PC-9 (cell line): Measurements from ENCODE around the gene CACNB3. TPM values are rescaled to one million over a fixed set of nuclear protein-coding genes. Genes with fewer than 3 reads are reported as not detected.
"Not testable (repeated sequence)": the region's sequence is repeated elsewhere in the genome, so short reads cannot be mapped to it uniquely, and the experiment has no call there.

Experiments used
- BruUV-seq: library from RNA; stranded (reverse); fragments of 400-500 nt; replicated peaks from 2 replicates; lab custom pipeline; 2021; lab: Mats Ljungman, UMichigan
- CTCF ChIA-PET: fragments of 300-600 bp; sonication (Branson Sonifier 250); formaldehyde crosslinking; loops from one replicate; lab custom pipeline; 2022; ENCODE audit warnings: antibody characterized with exemption; lab: Charles Lee
- POLR2A ChIA-PET: fragments of 300-600 bp; sonication (Branson Sonifier 250); formaldehyde crosslinking; loops from one replicate; lab custom pipeline; 2022; ENCODE audit warnings: antibody characterized with exemption; ENCODE audit not compliant: unreplicated experiment; lab: Charles Lee
- DNase-seq, 2 experiments: peaks; one replicate each; pipeline versions ENCODE4 v3.0.0 to v3.0.0-alpha.2; 2015 to 2022; ENCODE audit warnings: mixed read lengths in 1 of 2
- H2AFZ ChIP-seq: fragments of 200-600 bp; sonication (generic); 2 replicates; pipeline ENCODE4 v1.8.1; 2017; ENCODE audit warnings: antibody characterized with exemption
- H3F3A ChIP-seq: fragments of 200-600 bp; sonication (generic); 2 replicates; pipeline ENCODE4 v1.8.1; 2017; ENCODE audit warnings: antibody characterized with exemption, mild to moderate bottlenecking, low read depth; ENCODE audit not compliant: insufficient read depth
- H3K27ac ChIP-seq: fragments of 200-600 bp; sonication (generic); 2 replicates; pipeline ENCODE4 v1.6.1; 2016; ENCODE audit warnings: mixed run types
- H3K27me3 ChIP-seq: fragments of 200-600 bp; sonication (generic); 2 replicates; pipeline ENCODE4 v1.6.1; 2016; ENCODE audit warnings: low read depth, mixed run types; ENCODE audit not compliant: insufficient read depth
- H3K36me3 ChIP-seq: fragments of 200-600 bp; sonication (generic); 2 replicates; pipeline ENCODE4 v1.6.1; 2016; ENCODE audit warnings: low read depth, mixed run types
- H3K4me1 ChIP-seq: fragments of 200-600 bp; sonication (generic); replicated peaks from 2 replicates; pipeline ENCODE4 v1.6.1; 2016; ENCODE audit warnings: mixed run types; ENCODE audit not compliant: insufficient read depth
- H3K4me2 ChIP-seq: fragments of 200-600 bp; sonication (generic); 2 replicates; pipeline ENCODE4 v1.6.1; 2017; ENCODE audit warnings: mixed run types
- H3K4me3 ChIP-seq: fragments of 200-600 bp; sonication (generic); 2 replicates; pipeline ENCODE4 v1.6.1; 2016; ENCODE audit warnings: mixed run types
- H3K79me2 ChIP-seq: fragments of 200-600 bp; sonication (generic); 2 replicates; pipeline ENCODE4 v1.6.1; 2017; ENCODE audit warnings: low read depth, mixed run types
- H3K9me2 ChIP-seq: fragments of 200-600 bp; sonication (generic); 2 replicates; pipeline ENCODE4 v1.8.1; 2017; ENCODE audit warnings: mild to moderate bottlenecking; ENCODE audit not compliant: insufficient read depth
- H3K9me3 ChIP-seq: fragments of 200-600 bp; sonication (generic); 2 replicates; pipeline ENCODE4 v1.8.1; 2016; ENCODE audit warnings: low read depth; ENCODE audit not compliant: insufficient read depth
- H4K20me1 ChIP-seq: fragments of 200-600 bp; sonication (generic); 2 replicates; pipeline ENCODE4 v1.8.1; 2017; ENCODE audit not compliant: insufficient read depth
- CTCF ChIP-seq: fragments of 200-600 bp; sonication (generic); conservative IDR thresholded peaks from 2 replicates; pipeline ENCODE4 v1.6.1; 2017; ENCODE audit warnings: mixed run types, antibody characterized with exemption, mild to moderate bottlenecking, moderate library complexity
- EZH2 ChIP-seq: fragments of 200-600 bp; sonication (generic); IDR thresholded peaks from 2 replicates; pipeline ENCODE4 v1.8.0; 2017; ENCODE audit warnings: antibody characterized with exemption, low read depth
- intact Hi-C: fragments of 100-400 bp; cut with micrococcal nuclease; formaldehyde crosslinking; loops from one replicate; pipeline ENCODE4 v1.10.0; 2022; ENCODE audit not compliant: unreplicated experiment
- total RNA-seq: library from RNA; stranded (reverse); gene quantifications from 2 replicates; pipeline ENCODE4 v1.2.3, GENCODE V29; 2021

CACNB3 gene
- total RNA-seq, 1 experiment from 2014 or later, result 35.4 TPM

DNA sequence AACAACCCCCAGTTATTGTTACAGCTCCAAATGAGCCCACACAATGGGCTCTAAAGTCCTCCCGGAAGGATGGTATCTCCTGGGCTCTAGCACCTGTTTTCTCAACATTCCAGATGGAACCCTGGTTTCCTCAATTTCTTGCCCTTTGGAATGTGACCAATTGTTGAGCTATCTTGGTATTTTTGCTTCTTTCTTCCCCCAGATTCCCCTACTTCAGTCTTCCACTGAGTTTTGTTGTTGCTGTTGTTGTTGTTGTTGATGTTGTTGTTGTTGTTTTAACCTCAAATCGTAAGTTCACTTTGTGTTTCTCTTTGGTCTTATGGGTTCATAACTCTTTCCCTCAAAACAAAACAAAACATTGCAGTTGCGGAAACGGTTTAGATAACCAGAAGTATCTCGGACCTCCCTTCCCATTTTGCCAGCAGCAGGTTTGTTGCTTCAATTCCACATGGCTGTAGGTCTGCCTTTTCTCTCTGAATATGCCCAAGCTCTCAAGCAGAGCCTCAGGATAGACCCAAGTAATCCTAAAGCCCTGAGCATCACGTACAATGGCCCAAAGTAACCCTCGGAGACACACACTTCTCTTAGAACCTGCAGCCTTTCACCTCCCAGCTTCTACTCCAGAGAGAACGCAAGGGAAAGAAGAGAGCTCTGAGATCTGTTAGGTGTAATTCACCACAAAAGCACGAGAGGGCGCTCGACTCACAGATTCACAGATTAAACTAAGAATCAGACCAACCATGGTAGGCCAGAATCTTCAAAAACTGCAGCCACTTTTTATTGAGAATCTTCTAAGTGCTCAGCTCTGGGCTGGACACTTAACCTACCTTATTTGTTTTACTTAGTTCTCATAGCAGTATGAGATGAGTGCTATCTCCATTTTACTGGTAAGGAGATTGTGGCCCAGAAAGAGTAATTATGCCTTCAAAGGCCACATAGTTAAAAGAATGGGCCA, 34.7 kb downstream of the CACNB3 start:
- BruUV-seq, result no TSS peak
- Histone ChIP-seq H3K27me3 (no peaks in the 10 kb centered on the region), H3K79me2 (peaks cover 37% of the 10 kb centered on the region), H3K4me2 (peak overlapping the region; percentile 92), H3K4me3 (peak overlapping the region; percentile 68), H3F3A (peaks cover 7% of the 10 kb centered on the region; the same call in 1 of the 2 replicates), H2AFZ (peak overlapping the region; percentile 78), H3K4me1 (peaks cover 19% of the 10 kb centered on the region), H3K36me3 (no peaks in the 10 kb centered on the region), H3K27ac (no peak overlapping the region), H3K9me3 (no peaks in the 10 kb centered on the region), H4K20me1 (peaks cover 15% of the 10 kb centered on the region), H3K9me2 (no peaks in the 10 kb centered on the region)
- ChIA-PET CTCF (interaction anchor here (0.5 to 1.7 kb wide), 15 partner anchors 13 to 495 kb away, joined by 3 to 19 read pairs (median 4); partner anchors contain the start of gene RND1), POLR2A (interaction anchor here (0.6 to 0.9 kb wide), 6 partner anchors 17 to 590 kb away, joined by 3 to 13 read pairs (median 4); partner anchors contain the start of gene FKBP11)
- TF ChIP-seq EZH2 (no peak), CTCF (peak; percentile 95)
- DNase-seq, result peak; percentile 77 to 80
- intact Hi-C loops, result loop anchor here (1.0 to 5.0 kb wide), 5 partner anchors 36 to 142 kb away; partner anchors contain the start of genes CACNB3 and WNT1

DNA sequence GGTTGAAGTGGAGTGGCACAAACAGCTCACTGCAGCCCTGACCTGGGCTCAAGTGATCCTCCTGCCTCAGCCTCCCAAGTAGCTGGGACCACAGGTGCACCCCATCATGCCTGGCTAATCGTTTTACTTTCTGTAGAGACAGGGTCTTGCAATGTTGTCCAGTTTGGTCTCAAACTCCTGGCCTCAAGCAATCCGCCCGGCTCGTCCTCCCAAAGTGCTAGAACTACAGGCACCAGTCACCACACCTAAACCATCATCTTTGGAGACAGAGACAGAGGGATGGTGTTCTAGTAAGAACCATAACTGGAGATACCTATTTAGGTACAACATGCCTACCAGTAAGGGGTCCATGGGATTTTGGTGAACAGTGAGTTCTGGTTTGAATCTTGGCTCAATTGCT, 36.2 kb downstream of the CACNB3 start:
- Histone ChIP-seq H2AFZ (no peak overlapping the region), H3K4me2 (no peak overlapping the region), H3K27ac (no peak overlapping the region), H3K9me3 (no peaks in the 10 kb centered on the region), H3K79me2 (peaks cover 24% of the 10 kb centered on the region), H3K4me3 (no peak overlapping the region), H4K20me1 (peaks cover 11% of the 10 kb centered on the region), H3K4me1 (peaks cover 19% of the 10 kb centered on the region), H3K9me2 (no peaks in the 10 kb centered on the region), H3F3A (peaks cover 7% of the 10 kb centered on the region; the same call in 1 of the 2 replicates), H3K27me3 (no peaks in the 10 kb centered on the region), H3K36me3 (no peaks in the 10 kb centered on the region)
- ChIA-PET POLR2A (no interaction called here), CTCF (no interaction called here)
- TF ChIP-seq CTCF (no peak), EZH2 (no peak)
- no TSS peak for BruUV-seq
- no peak for DNase-seq
- intact Hi-C loops, result loop anchor here (5.0 kb wide), 2 partner anchors 37 to 123 kb away; partner anchors contain the start of genes CACNB3 and WNT1

GRCh38 chr12:48854932-48855331, 36.6 kb downstream of the CACNB3 start:
- H3K9me2 ChIP-seq, H3K4me2 ChIP-seq, H3K27me3 ChIP-seq, DNase-seq, H3K9me3 ChIP-seq, H2AFZ ChIP-seq, H3K27ac ChIP-seq, H3K36me3 ChIP-seq, H4K20me1 ChIP-seq, H3F3A ChIP-seq, H3K4me3 ChIP-seq, POLR2A ChIA-PET, BruUV-seq: not testable (repeated sequence)
- intact Hi-C loops, result loop anchor here (5.0 kb wide), 2 partner anchors 38 to 122 kb away; partner anchors contain the start of genes CACNB3 and WNT1
- H3K79me2 ChIP-seq, result peaks cover 19% of the 10 kb centered on the region
- H3K4me1 ChIP-seq, result peaks cover 19% of the 10 kb centered on the region
- CTCF ChIA-PET, result interaction anchor here (0.6 kb wide), 1 partner anchor 35 kb away, joined by 7 read pairs; no protein-coding TSS in a partner anchor
